Measurements from ENCODE around the gene SP4. TPM values are rescaled to one million over a fixed set of nuclear protein-coding genes. Genes with fewer than 3 reads are reported as not detected.

Gene SP4
- total RNA-seq, 6 experiments from 2014 or later, result 1.2 to 3.2 (median 2.3) TPM

GRCh38 chr7:21429786-21430574 is 2.1 kb downstream of the SP4 start:
- ATAC-seq, result no peak
- Histone ChIP-seq H3K4me3 (no peak overlapping the region), H3K27me3 (no peaks in the 10 kb centered on the region), H3K9me3 (no peaks in the 10 kb centered on the region), H3K36me3 (no peaks in the 10 kb centered on the region), H3K27ac (no peak overlapping the region), H3K4me1 (peaks cover 0 to 9% (median 2%) of the 10 kb centered on the region in 4 donors)
- no peak for TF ChIP-seq POLR2A (IDR thresholded peaks at IDR 0.05)
- TF ChIP-seq, protein P1, sequence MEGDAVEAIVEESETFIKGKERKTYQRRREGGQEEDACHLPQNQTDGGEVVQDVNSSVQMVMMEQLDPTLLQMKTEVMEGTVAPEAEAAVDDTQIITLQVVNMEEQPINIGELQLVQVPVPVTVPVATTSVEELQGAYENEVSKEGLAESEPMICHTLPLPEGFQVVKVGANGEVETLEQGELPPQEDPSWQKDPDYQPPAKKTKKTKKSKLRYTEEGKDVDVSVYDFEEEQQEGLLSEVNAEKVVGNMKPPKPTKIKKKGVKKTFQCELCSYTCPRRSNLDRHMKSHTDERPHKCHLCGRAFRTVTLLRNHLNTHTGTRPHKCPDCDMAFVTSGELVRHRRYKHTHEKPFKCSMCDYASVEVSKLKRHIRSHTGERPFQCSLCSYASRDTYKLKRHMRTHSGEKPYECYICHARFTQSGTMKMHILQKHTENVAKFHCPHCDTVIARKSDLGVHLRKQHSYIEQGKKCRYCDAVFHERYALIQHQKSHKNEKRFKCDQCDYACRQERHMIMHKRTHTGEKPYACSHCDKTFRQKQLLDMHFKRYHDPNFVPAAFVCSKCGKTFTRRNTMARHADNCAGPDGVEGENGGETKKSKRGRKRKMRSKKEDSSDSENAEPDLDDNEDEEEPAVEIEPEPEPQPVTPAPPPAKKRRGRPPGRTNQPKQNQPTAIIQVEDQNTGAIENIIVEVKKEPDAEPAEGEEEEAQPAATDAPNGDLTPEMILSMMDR (IDR thresholded peaks at IDR 0.05), result no peak
- intact Hi-C loops (cut with DNase I), result no loop called here
- WGBS (ENCODE audit: insufficient coverage, low coverage, low lambda C conversion rate, missing lambda C conversion rate), result 74% methylated on average over 4 of the region's 8 CpGs
- DNase-seq, result no peak

DNA sequence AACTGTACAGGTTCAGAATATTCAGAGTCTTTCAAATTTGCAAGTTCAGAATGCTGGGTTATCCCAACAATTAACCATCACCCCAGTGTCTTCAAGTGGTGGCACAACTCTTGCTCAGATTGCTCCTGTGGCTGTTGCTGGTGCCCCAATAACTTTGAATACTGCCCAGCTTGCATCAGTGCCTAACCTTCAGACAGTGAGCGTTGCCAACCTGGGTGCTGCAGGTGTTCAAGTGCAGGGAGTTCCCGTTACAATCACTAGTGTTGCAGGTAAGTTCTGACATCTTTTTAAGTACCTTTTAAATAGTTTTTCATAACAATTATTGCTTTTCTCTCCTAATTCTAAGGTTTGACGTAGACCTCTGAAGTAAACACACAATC is 2.7 kb downstream of the SP4 start:
- 77% methylated on average over 3 of the region's 3 CpGs for WGBS (ENCODE audit: insufficient coverage, low coverage, low lambda C conversion rate, missing lambda C conversion rate)
- intact Hi-C loops (cut with DNase I), result no loop called here
- Histone ChIP-seq H3K27ac (no peak overlapping the region), H3K36me3 (no peaks in the 10 kb centered on the region), H3K9me3 (no peaks in the 10 kb centered on the region), H3K4me1 (peaks cover 0 to 9% (median 2%) of the 10 kb centered on the region in 4 donors), H3K4me3 (no peak overlapping the region), H3K27me3 (no peaks in the 10 kb centered on the region)
- no peak for TF ChIP-seq POLR2A (IDR thresholded peaks at IDR 0.05)
- TF ChIP-seq, protein P1 (IDR thresholded peaks at IDR 0.05), result no peak
- DNase-seq (no peak), ATAC-seq (no peak)

- Histone ChIP-seq H3K36me3 (no peaks in the 10 kb centered on the region), H3K9me3 (no peaks in the 10 kb centered on the region), H3K27ac (no peak overlapping the region), H3K4me3 (no peak overlapping the region), H3K4me1 (no peaks in the 10 kb centered on the region), H3K27me3 (no peaks in the 10 kb centered on the region)
- intact Hi-C loops (cut with DNase I), result no loop called here
- WGBS (ENCODE audit: insufficient coverage, low coverage, low lambda C conversion rate, missing lambda C conversion rate), result 90% methylated on average over 7 of the region's 7 CpGs
- ATAC-seq (no peak), DNase-seq (no peak)
- TF ChIP-seq POLR2A (IDR thresholded peaks at IDR 0.05), result no peak
- TF ChIP-seq, protein P1 (IDR thresholded peaks at IDR 0.05), result no peak
Measured at GRCh38 chr7:21443149-21443841, 15.4 kb downstream of the SP4 start.

GRCh38 chr7:21448974-21449373 is 21.1 kb downstream of the SP4 start:
- TF ChIP-seq, protein P1 (IDR thresholded peaks at IDR 0.05), result no peak
- Histone ChIP-seq H3K4me3 (no peak overlapping the region), H3K36me3 (no peaks in the 10 kb centered on the region), H3K9me3 (no peaks in the 10 kb centered on the region), H3K27ac (no peak overlapping the region), H3K27me3 (no peaks in the 10 kb centered on the region), H3K4me1 (no peaks in the 10 kb centered on the region)
- WGBS (ENCODE audit: insufficient coverage, low coverage, low lambda C conversion rate, missing lambda C conversion rate), result 87% methylated on average over 6 of the region's 6 CpGs
- ATAC-seq (no peak), DNase-seq (no peak)
- intact Hi-C loops (cut with DNase I), result no loop called here

Data from right lobe of liver (tissue), 6 donors.